Stromal cell of bone marrow (primary cell): Measurements from ENCODE around the gene DNAJC2.

Experiments used
- DNase-seq: peaks from one replicate; pipeline ENCODE4 v3.0.0-alpha.2; 2012; ENCODE audit warnings: low read depth

DNAJC2 gene, protein sequence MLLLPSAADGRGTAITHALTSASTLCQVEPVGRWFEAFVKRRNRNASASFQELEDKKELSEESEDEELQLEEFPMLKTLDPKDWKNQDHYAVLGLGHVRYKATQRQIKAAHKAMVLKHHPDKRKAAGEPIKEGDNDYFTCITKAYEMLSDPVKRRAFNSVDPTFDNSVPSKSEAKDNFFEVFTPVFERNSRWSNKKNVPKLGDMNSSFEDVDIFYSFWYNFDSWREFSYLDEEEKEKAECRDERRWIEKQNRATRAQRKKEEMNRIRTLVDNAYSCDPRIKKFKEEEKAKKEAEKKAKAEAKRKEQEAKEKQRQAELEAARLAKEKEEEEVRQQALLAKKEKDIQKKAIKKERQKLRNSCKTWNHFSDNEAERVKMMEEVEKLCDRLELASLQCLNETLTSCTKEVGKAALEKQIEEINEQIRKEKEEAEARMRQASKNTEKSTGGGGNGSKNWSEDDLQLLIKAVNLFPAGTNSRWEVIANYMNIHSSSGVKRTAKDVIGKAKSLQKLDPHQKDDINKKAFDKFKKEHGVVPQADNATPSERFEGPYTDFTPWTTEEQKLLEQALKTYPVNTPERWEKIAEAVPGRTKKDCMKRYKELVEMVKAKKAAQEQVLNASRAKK

GRCh38 chr7:103344453-103345149 is at the start of gene DNAJC2:
DNAJC2 (minus strand) TSS chr7:103344767; CDS start chr7:103344622, 145 bp downstream.
- peak; percentile 88 for DNase-seq

GRCh38 chr7:103391976-103392375 is 47.4 kb upstream of the DNAJC2 start:
- no peak for DNase-seq

- no peak for DNase-seq
Observed at GRCh38 chr7:103391150-103391549, 46.6 kb upstream of the DNAJC2 start.

GRCh38 chr7:103389263-103389662 is 44.7 kb upstream of the DNAJC2 start:
- no peak for DNase-seq

DNA sequence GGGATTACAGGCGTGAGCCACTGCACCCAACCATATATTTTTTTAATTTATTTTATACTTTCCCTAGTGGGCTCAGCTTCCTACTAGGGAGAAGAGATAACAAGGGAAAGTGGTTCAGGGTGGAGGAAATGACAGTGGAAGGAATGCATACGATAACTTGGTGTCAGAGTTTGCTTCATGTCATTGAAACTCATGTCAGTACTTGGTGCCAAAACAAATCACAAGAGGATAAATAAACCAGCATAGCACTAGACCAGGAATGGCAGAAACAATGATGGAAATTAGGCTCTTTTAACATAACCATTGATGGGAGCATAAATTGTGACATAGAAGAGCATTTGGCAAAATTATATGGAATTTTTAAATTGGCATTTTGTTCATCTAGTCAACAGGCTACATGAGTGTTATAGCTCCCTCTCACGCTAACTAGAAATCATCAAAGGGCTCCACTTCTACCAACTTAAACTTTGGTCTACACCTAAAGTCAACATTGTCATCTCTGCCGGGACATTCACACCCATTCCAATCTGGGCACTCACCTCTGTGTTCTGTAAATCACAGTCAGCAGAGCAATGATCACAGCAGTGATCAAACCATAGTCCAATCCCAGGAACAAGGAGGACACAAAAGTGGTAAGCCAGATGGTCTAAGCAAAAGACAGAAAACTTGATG is 44.0 kb upstream of the DNAJC2 start:
- DNase-seq, result no peak

DNA sequence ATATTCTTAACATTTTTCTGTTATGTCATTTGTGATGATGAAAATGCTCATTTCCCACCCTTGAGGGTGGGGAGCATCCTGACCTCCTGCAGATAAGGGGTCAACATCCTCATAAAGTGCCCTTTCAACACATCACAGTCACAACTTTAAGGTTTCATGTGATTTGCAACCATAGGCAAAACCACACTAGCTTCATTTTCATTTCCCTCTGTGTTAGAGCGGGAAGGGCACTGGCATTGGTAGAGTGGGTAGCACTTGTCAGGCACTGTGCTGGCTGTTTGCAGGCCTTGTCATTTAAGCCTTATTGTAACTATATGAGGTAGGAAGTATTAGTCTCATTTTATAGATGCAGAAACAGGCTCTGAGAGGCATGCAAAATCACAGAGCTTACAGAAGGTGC is 42.7 kb upstream of the DNAJC2 start:
- no peak for DNase-seq

DNA sequence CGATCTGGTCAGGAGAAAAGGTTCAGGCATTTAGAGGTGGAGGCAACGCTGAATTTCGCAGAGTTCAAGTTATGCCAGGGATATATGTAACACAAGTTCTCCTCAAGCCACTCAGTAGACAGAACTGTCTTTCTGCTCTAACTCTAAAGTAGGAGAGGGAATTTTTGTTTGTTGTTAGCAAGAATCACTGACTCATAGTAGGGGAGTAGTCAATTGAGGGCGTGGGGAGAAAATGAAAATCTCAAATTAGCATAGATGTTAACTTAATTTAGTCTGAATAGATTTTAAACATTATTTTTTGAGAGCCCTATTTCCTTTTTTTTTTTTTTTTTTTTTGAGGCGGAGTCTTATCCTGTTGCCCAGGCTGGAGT is 37.5 kb upstream of the DNAJC2 start:
- DNase-seq, result no peak

DNA sequence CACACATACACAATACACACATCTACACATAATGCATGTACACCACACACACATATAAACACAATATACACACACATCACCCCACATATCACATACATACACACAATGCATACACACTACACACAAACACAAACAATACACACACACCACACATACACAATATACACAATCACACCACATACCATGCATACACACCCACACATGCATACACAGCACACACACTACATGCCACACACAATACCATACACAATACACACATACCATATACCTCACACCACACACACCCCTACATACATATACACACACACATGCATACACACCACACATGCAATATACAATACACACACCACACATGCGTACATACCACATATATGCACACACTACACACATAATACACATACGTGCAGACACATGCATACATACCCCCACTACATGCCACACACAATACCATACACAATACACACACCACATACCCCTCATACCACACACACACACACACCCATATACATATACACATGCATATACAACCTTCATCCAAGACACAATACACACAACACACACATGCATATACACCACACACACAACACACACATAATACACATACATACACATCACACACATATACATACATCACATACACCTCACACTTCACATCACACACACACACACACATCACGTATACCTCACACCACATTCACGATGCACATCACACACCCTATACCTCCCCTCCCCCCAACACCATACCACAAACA is 36.9 kb upstream of the DNAJC2 start:
- DNase-seq, result no peak

GRCh38 chr7:103380395-103381191 is 36.0 kb upstream of the DNAJC2 start:
- DNase-seq, result no peak

GRCh38 chr7:103379270-103379975 is 34.9 kb upstream of the DNAJC2 start:
- DNase-seq, result no peak

- DNase-seq, result no peak
Observed at GRCh38 chr7:103373866-103374643, 29.5 kb upstream of the DNAJC2 start.

DNA sequence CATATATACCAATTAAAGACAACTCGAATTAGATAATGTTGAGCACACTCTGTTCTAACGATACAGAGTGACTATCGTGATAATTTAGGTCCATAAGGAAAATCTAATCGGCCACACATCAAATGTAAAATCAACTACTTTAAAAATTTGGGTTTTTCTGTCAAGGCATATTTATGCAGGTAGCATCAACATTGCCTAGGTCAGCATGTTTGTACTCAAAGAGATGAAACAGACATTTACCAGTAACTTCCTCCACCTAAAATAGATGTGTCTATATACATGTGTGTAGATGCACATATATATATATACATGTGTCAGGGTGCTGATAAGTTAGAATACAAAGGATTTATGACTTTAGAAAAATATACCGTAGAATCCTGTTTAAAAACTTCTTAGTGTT is 24.9 kb upstream of the DNAJC2 start:
- DNase-seq, result no peak

DNA sequence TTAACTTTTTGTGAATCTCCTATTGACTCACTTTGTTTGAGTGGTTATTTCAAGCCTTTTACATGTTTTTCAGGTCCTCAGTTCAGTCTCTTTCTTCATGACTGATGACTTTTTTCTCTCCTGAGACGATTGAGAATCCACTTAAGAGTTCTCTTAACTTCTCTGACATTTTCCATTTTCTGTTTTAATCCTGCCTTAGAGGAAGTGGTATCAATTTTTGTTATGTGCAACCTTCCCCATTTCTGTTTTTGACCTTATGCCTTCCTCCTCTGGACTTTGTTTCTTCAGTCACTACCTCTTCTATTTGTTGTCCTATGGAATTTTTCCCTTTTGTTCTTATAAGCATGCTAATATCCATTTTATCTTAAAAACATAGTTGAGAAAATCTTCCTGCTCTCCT is 5.2 kb upstream of the DNAJC2 start:
- DNase-seq, result no peak

GRCh38 chr7:103348959-103349358 is 4.4 kb upstream of the DNAJC2 start:
- no peak for DNase-seq

GRCh38 chr7:103348452-103348851 is 3.9 kb upstream of the DNAJC2 start:
- DNase-seq, result no peak

DNA sequence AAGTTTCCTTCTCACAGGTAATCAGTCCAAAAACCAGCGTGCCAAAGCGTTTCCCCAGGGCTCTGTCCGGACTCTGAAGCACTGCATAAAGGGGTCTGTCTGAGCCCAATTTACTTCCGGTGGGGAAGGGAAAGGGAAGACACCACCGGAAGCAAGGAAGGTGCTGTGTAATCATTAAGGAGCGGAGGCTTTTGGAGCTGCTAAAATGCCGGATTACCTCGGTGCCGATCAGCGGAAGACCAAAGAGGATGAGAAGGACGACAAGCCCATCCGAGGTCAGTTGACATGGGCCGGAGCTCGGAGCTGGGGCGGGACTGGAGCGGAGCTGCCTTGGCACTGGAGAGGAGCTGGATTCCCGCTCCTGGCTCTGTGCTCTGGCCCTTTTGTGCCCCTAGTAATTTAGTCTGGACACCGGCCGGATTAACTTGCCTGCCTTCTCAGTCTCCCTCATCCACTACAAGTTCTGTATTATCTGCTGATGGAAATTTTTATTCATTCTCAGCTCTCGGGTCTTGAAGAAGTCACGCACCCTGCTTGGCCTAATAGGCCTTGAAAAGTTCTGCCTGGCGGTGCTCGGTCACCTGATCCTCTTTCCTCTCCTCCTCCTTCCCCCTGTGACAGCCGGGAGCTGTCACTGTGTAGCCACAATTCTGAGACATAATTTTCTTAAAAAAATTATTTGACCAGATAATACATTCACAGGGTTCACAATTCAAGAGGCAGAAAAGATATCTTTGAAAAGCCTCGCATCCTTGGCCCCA is 3.1 kb upstream of the DNAJC2 start, which contains the start of gene PSMC2:
Gene PSMC2, plus strand, starts transcription at position 137 of the 761 bp plus-strand sequence. Its CDS starts 69 bp downstream, at position 206.
- peak; percentile 89 for DNase-seq

DNA sequence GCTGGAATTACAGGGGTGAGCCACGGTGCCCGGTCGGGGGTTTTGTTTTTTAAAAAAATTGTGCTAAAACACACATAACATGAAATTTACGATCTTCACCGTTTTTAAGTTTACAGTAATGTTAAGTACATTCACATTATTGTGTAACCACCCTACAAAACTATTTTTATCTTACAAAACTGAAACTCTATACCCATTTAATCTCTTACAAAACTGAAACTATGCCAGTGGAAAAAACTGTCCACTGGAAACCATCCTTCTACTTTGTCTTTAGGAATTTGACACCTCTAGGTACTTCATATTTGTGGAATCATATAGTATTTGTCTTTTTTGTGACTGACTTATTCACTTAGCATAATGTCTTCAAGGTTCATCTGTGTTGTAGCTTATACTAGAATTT is 1.8 kb upstream of the DNAJC2 start:
- no peak for DNase-seq

DNA sequence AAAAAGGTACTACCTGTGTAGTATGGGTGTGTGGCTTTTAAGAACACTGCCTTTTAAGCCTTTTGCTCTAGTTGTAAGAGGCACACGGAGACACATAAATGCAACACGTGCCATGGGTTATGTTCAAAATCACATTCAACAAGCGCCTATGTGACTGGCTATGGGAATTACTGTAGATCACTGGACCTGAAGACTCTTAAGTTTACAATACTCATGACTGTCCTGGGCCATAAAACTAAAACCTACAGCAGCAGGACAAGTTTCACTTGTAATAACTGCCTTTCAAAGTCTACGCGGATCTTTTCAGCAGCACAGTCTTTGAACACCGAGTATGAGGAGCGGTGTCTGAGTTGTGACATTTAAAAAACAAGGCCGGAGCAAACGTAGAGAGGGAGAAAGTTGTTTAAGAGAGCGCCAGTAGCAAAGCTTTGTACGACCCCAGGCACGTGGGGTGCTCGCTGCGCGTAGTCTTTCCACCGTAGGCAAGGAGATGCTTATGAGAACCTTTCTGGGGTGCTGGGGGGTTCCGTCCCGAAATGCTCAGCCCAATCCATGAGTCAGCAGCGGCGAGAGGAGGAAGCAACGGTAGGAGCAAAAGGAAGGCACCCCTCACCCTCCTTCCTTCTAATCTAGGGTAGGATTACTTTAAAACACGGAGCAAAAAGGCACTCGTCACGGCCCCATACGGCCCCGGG is 662 bp downstream of the DNAJC2 start:
- peak; percentile 20 for DNase-seq
